ENCODE measurements around the gene PCDHB11.
"Not testable (repeated sequence)": the region's sequence is repeated elsewhere in the genome, so short reads cannot be mapped to it uniquely, and the experiment has no call there.

Gene PCDHB11

GRCh38 chr5:141199359-141200235 is at the start of gene PCDHB11:
Gene PCDHB11, plus strand, starts transcription at chr5:141199627. Its CDS starts 148 bp downstream, at chr5:141199775.
- no peak for TF ChIP-seq GATA3 (IDR thresholded peaks at IDR 0.05; ENCODE audit: low read depth, low read length)
- TF ChIP-seq GATA2 (IDR thresholded peaks at IDR 0.05; ENCODE audit: low read depth, low read length) = no peak

DNA sequence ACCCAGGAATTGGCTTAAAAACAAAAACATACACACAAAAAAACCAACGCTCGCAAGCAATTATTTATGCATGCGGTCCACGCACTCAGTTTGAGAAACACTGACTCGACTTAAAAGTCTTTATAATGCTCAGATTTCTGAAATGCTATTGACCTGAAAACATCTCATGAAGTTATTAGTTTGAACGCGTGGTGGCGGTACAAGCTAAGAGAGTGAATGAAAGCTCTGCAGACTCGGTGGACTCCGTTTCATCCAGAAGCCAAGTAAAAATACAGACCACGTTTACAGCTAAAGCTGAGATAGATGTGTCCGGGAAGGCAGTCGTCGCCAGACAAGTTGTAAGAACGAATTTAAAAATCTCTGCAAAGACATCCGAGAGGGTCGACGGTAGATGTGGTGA is 49.6 kb upstream of the PCDHB11 start, which contains the start of gene PCDHB6:
Gene PCDHB6, plus strand, starts transcription at position 246 of the 400 bp plus-strand sequence. CDS start 201 bp downstream, outside the sequence.
- TF ChIP-seq GATA3 (IDR thresholded peaks at IDR 0.05; ENCODE audit: low read depth, low read length) = no peak
- no peak for TF ChIP-seq GATA2 (IDR thresholded peaks at IDR 0.05; ENCODE audit: low read depth, low read length)

DNA sequence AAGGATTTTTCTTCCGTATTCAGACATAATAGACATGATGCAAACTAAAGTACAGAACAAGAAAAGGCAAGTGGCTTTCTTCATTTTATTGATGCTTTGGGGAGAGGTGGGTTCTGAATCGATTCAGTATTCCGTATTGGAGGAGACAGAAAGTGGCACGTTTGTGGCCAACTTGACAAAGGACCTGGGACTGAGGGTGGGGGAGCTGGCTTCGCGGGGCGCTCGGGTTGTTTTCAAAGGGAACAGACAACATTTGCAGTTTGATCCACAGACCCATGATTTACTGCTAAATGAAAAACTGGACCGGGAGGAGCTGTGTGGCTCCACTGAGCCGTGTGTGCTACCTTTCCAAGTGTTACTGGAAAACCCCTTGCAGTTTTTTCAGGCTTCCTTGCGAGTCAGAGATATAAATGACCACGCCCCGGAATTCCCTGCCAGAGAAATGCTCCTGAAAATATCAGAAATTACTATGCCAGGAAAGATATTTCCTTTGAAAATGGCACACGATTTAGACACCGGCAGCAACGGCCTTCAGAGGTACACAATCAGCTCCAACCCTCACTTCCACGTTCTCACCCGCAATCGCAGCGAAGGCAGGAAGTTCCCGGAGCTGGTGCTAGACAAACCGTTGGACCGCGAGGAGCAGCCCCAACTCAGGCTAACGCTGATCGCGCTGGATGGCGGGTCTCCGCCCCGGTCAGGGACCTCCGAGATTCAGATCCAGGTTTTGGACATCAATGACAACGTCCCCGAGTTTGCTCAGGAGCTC is 49.0 kb upstream of the PCDHB11 start:
- TF ChIP-seq GATA3 (IDR thresholded peaks at IDR 0.05; ENCODE audit: low read depth, low read length) = no peak
- TF ChIP-seq GATA2 (IDR thresholded peaks at IDR 0.05; ENCODE audit: low read depth, low read length) = no peak

DNA sequence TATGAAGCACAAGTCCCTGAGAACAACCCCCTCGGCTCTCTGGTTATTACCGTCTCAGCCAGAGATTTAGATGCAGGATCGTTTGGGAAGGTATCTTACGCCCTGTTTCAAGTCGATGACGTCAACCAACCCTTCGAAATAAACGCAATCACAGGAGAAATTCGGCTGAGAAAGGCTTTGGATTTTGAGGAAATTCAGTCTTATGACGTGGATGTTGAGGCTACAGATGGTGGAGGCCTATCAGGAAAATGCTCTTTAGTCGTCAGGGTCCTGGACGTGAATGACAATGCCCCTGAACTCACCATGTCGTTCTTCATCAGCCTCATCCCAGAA is 48.5 kb upstream of the PCDHB11 start:
- no peak for TF ChIP-seq GATA3 (IDR thresholded peaks at IDR 0.05; ENCODE audit: low read depth, low read length)
- TF ChIP-seq GATA2 (IDR thresholded peaks at IDR 0.05; ENCODE audit: low read depth, low read length) = no peak

- no peak for TF ChIP-seq GATA3 (IDR thresholded peaks at IDR 0.05; ENCODE audit: low read depth, low read length)
- no peak for TF ChIP-seq GATA2 (IDR thresholded peaks at IDR 0.05; ENCODE audit: low read depth, low read length)
These were observed 43.7 kb upstream of the PCDHB11 start for GRCh38 chr5:141155540-141156374.

GRCh38 chr5:141172381-141173204 is 26.8 kb upstream of the PCDHB11 start, which contains the start of gene PCDHB7:
Gene PCDHB7, plus strand, starts transcription at chr5:141172644. Its CDS starts 192 bp downstream, at chr5:141172836.
- TF ChIP-seq GATA2 (IDR thresholded peaks at IDR 0.05; ENCODE audit: low read depth, low read length) = no peak
- no peak for TF ChIP-seq GATA3 (IDR thresholded peaks at IDR 0.05; ENCODE audit: low read depth, low read length)

- no peak for TF ChIP-seq GATA2 (IDR thresholded peaks at IDR 0.05; ENCODE audit: low read depth, low read length)
- no peak for TF ChIP-seq GATA3 (IDR thresholded peaks at IDR 0.05; ENCODE audit: low read depth, low read length)
These were observed 23.5 kb upstream of the PCDHB11 start for GRCh38 chr5:141175933-141176332.

DNA sequence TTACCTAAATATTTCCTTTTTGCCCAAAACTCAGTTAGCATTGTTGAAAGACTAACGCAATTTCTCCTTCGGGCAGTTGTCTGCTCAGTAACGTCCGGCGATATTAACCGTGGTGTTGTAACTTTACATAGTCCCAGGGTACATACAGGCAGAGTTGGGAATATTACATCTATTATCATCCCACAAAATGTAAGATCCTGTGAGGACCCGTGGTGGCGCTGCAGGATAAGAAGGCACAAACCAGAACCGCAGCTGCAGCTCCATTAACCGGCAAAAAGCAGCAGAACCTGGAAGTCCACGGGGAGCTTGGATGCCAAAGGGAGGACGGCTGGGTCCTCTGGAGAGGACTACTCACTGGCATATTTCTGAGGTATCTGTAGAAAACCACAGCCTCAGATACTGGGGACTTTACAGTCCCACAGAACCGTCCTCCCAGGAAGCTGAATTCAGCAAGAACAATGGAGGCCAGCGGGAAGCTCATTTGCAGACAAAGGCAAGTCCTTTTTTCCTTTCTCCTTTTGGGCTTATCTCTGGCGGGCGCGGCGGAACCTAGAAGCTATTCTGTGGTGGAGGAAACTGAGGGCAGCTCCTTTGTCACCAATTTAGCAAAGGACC is 21.7 kb upstream of the PCDHB11 start, which contains the start of gene PCDHB8:
Gene PCDHB8, plus strand, starts transcription at position 214 of the 615 bp plus-strand sequence. Its CDS starts 245 bp downstream, at position 459.
- TF ChIP-seq GATA3, GATA2 (IDR thresholded peaks at IDR 0.05; ENCODE audit: low read depth, low read length): not testable (repeated sequence)

DNA sequence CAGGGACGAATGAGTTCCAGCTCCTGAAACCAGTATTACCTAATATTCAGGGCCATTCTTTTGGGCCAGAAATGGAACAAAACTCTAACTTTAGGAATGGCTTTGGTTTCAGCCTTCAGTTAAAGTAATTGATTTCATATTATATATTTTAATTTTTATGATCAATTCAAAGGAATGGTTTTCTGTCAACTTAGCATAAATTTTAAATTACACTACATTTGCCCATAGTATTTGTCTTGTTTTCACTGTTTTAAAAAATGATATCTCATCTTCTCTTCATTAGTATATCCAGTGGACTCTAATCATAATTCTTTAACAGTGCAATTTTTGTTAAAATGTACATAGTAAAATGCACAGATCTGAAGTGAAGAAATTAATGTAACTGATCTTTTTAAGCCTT is 19.1 kb upstream of the PCDHB11 start:
- TF ChIP-seq GATA3 (IDR thresholded peaks at IDR 0.05; ENCODE audit: low read depth, low read length) = no peak
- no peak for TF ChIP-seq GATA2 (IDR thresholded peaks at IDR 0.05; ENCODE audit: low read depth, low read length)

DNA sequence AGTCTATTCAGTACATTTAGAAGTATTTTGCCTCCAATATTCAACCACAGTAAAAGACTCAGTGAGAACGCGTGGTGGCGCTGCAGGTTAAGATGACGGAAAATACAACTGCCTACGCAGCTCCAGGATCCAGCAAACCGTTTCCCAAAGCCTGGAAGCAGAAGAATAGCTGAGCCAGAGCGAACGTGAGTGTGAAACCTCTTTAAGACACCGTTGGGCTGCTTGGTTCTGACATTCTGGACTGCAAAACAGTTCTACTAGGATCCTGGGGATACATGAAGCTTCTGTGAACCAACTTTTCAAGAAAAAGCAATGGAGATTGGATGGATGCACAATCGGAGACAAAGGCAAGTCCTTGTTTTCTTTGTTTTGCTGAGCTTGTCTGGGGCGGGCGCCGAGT is 17.2 kb upstream of the PCDHB11 start, which contains the start of gene PCDHB16:
Gene PCDHB16, plus strand, starts transcription at position 140 of the 400 bp plus-strand sequence. Its CDS starts 173 bp downstream, at position 313.
- TF ChIP-seq GATA2 (IDR thresholded peaks at IDR 0.05; ENCODE audit: low read depth, low read length) = no peak
- no peak for TF ChIP-seq GATA3 (IDR thresholded peaks at IDR 0.05; ENCODE audit: low read depth, low read length)

DNA sequence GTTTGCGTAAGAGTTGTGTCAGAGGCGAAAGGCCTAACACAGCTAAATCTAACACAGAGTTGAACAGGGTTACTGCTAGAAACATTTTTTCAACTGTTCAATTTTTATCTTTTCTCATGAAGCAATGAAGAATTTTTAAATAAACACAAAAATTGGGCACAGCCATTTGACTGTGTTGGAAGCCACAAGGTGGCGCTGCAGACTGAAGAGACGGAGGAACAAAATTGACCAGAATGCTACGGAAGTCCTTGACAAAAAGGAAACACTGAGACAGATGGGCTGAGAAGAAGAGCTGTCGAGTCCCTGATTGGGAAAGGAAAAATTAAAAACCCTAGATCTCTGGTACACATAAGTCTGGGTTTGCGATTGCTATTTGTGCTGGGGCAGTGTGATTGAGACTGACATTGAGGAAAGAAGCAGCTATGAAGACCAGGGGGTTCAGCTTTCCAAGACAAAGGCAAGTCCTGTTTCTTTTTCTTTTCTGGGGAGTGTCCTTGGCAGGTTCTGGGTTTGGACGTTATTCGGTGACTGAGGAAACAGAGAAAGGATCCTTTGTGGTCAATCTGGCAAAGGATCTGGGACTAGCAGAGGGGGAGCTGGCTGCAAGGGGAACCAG is 12.4 kb upstream of the PCDHB11 start, which contains the start of gene PCDHB9:
Gene PCDHB9, plus strand, starts transcription at position 265 of the 616 bp plus-strand sequence. Its CDS starts 158 bp downstream, at position 423.
- no peak for TF ChIP-seq GATA3 (IDR thresholded peaks at IDR 0.05; ENCODE audit: low read depth, low read length)
- TF ChIP-seq GATA2 (IDR thresholded peaks at IDR 0.05; ENCODE audit: low read depth, low read length) = no peak

Data from SH-SY5Y (cell line).